ENCODE data around the gene FAM184A.

- TF ChIP-seq FOXA1 (IDR thresholded peaks at IDR 0.05) (no peak), NFRKB (IDR thresholded peaks at IDR 0.05) (no peak), CTBP1 (IDR thresholded peaks at IDR 0.05; ENCODE audit: borderline replicate concordance) (no peak), PKNOX1 (IDR thresholded peaks at IDR 0.05) (no peak), BHLHE40 (IDR thresholded peaks at IDR 0.05; ENCODE audit: borderline replicate concordance) (no peak), ARNT (IDR thresholded peaks at IDR 0.05) (no peak)
These were observed 51.6 kb downstream of the FAM184A start for GRCh38 chr6:119026822-119027221.

Data from HEK293T (cell line).